Suprapubic skin (tissue), 4 donors: ENCODE data around the gene PNCK. TPM values are rescaled to one million over a fixed set of nuclear protein-coding genes. Genes with fewer than 3 reads are reported as not detected.

ENCODE experiments used
- DNase-seq, 2 donors: peaks; one replicate each; pipeline ENCODE4 v3.0.0-alpha.2; 2019; ENCODE audit warnings: low spot score in 2 of 2
- H3K27ac ChIP-seq: fragments of 200-600 bp; sonication (generic); one replicate; pipeline ENCODE4 v1.5.1; 2019
- H3K27me3 ChIP-seq: fragments of 200-600 bp; sonication (generic); one replicate; pipeline ENCODE4 v1.5.1; 2019
- H3K36me3 ChIP-seq: fragments of 200-600 bp; sonication (generic); one replicate; pipeline ENCODE4 v1.5.1; 2019
- H3K4me1 ChIP-seq: fragments of 200-600 bp; sonication (generic); one replicate; pipeline ENCODE4 v1.5.1; 2019
- H3K4me3 ChIP-seq: fragments of 200-600 bp; sonication (generic); one replicate; pipeline ENCODE4 v1.5.1; 2019; ENCODE audit warnings: mild to moderate bottlenecking
- H3K9me3 ChIP-seq: fragments of 200-600 bp; sonication (generic); one replicate; pipeline ENCODE4 v1.5.1; 2019
- CTCF ChIP-seq, 2 donors: fragments of 200-600 bp in 1 of 2; fragments of 450-650 bp in 1 of 2; sonication (generic) in 1 of 2; IDR thresholded peaks; one replicate each; pipeline ENCODE4 v1.5.1; 2016 to 2019; ENCODE audit warnings: antibody characterized with exemption in 2 of 2, mild to moderate bottlenecking in 1 of 2, moderate library complexity in 1 of 2
- EP300 ChIP-seq: sonication (generic); formaldehyde crosslinking; IDR thresholded peaks from one replicate; pipeline ENCODE4 v1.6.1; 2017; ENCODE audit warnings: antibody characterized with exemption
- POLR2A ChIP-seq, 2 donors: fragments of 450-650 bp; IDR thresholded peaks; one replicate each; pipeline ENCODE4 v1.6.1; 2017; ENCODE audit warnings: antibody characterized with exemption in 2 of 2, mild to moderate bottlenecking in 2 of 2, moderate library complexity in 2 of 2
- POLR2AphosphoS5 ChIP-seq, 3 donors: sonication (generic); formaldehyde crosslinking; IDR thresholded peaks; one replicate each; pipeline ENCODE4 v1.6.1; 2017; ENCODE audit warnings: antibody characterized with exemption in 3 of 3
- WGBS: methylation state at CpG from one replicate; pipeline ENCODE4 v1.1.5; 2018; 5-methylcytosine and 5-hydroxymethylcytosine counted together
- total RNA-seq, 4 donors: library from RNA; depleted of rRNA; stranded (reverse); fragments of >200 nt; gene quantifications; one replicate each; pipeline ENCODE4 v1.1.0, GENCODE V29; 2016

Gene PNCK
- total RNA-seq, 4 donors from 2014 or later, result 1.2 to 1.8 (median 1.4) TPM

DNA sequence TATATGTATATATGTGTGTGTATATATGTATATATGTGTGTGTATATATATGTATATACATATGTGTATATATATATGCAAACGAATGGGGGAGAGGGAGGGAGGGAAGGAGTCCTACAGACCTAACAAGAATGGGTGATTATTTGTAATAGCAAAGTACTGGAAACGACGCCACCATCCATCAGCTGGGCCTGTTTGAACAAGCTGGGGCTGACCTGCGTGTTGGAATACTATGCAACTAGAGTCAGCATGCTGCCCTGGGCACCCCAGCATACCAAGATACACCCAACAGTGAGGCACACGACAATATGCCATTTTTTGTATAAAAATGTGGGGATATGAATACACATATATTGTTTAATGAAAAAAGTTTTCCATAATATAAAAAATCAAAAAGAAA lies 53.0 kb downstream of the PNCK start:
- Histone ChIP-seq H3K27me3 (peaks cover 3% of the 10 kb centered on the region), H3K4me1 (no peaks in the 10 kb centered on the region), H3K27ac (no peak overlapping the region), H3K9me3 (no peaks in the 10 kb centered on the region), H3K4me3 (no peak overlapping the region), H3K36me3 (no peaks in the 10 kb centered on the region)
- DNase-seq, result no peak
- TF ChIP-seq POLR2AphosphoS5 (IDR thresholded peaks at IDR 0.05), result no peak
- TF ChIP-seq CTCF (IDR thresholded peaks at IDR 0.05), result no peak
- no peak for TF ChIP-seq EP300
- TF ChIP-seq POLR2A (IDR thresholded peaks at IDR 0.05), result no peak
- WGBS, result 72% methylated on average over 5 of the region's 5 CpGs

Other genes with a start within 250 kb of the PNCK start
- gene TREX2, start 227.8 kb downstream of the PNCK start, total RNA-seq, result 10 to 100 TPM; 19.3 to 62.6 (median 50.7) TPM
- gene HAUS7, start 203.2 kb downstream of the PNCK start, total RNA-seq, result 10 to 100 TPM; 16.4 to 43.4 (median 18.9) TPM
- gene BGN, start 178.8 kb downstream of the PNCK start, total RNA-seq, result 100 to 1,000 TPM in 1 of 4 donors, 10 to 100 TPM in 3; 24.9 to 108 (median 67.3) TPM
- not detected for gene ATP2B3, start 156.2 kb downstream of the PNCK start, total RNA-seq
- 10 to 100 TPM; 16.4 to 33.2 (median 29.3) TPM for gene CCNQ, start 74.7 kb downstream of the PNCK start, total RNA-seq
- under 1 TPM in 2 of 4 donors, not detected in 2; 0.19 to 0.48 TPM for gene DUSP9, start 26.6 kb downstream of the PNCK start, total RNA-seq
- gene SLC6A8, start 14.1 kb upstream of the PNCK start, total RNA-seq, result 10 to 100 TPM; 26.1 to 74.1 (median 45.2) TPM
- gene BCAP31, start 50.6 kb upstream of the PNCK start, total RNA-seq, result 100 to 1,000 TPM; 112 to 170 (median 167) TPM
- gene ABCD1, start 51.0 kb upstream of the PNCK start, total RNA-seq, result 1 to 10 TPM; 5.9 to 9.4 (median 7.4) TPM
- 10 to 100 TPM; 13.5 to 23.9 (median 19.8) TPM for gene PLXNB3, start 90.4 kb upstream of the PNCK start, total RNA-seq
- 1 to 10 TPM in 2 of 4 donors, under 1 TPM in 2; 0.42 to 3.1 (median 1.2) TPM for gene SRPK3, start 107.2 kb upstream of the PNCK start, total RNA-seq
- gene IDH3G, start 120.6 kb upstream of the PNCK start, total RNA-seq, result 100 to 1,000 TPM in 1 of 4 donors, 10 to 100 TPM in 3; 58.1 to 105 (median 93.8) TPM
- gene SSR4, start 120.9 kb upstream of the PNCK start, total RNA-seq, result 100 to 1,000 TPM in 3 of 4 donors, 10 to 100 TPM in 1; 86.7 to 200 (median 150) TPM
- 1 to 10 TPM; 2.0 to 6.3 (median 3.0) TPM for gene PDZD4, start 156.7 kb upstream of the PNCK start, total RNA-seq
- gene L1CAM, start 212.4 kb upstream of the PNCK start, total RNA-seq, result 10 to 100 TPM in 1 of 4 donors, 1 to 10 TPM in 3; 4.1 to 10.4 (median 8.5) TPM
- 1 to 10 TPM in 3 of 4 donors, under 1 TPM in 1; 0.78 to 2.4 (median 1.5) TPM for gene AVPR2, start 230.9 kb upstream of the PNCK start, total RNA-seq